Mesenchymal stem cell (in vitro differentiated cells and primary cell): ENCODE data around the gene COQ7. TPM values are rescaled to one million over a fixed set of nuclear protein-coding genes. Genes with fewer than 3 reads are reported as not detected.
A peak's percentile ranks its signal among the peaks of the same experiment; 100 is the strongest.

Source experiments
- DNase-seq: peaks from one replicate; pipeline ENCODE4 v3.0.0-alpha.2; 2013
- H2AFZ ChIP-seq: one replicate; pipeline ENCODE4 v1.6.1; 2013; ENCODE audit warnings: low read depth, mild to moderate bottlenecking, control low read depth, inconsistent platforms, low read length, moderate library complexity
- H2AK5ac ChIP-seq: 2 replicates; pipeline ENCODE4 v1.6.1; 2013; ENCODE audit warnings: low read length, moderate library complexity, mild to moderate bottlenecking, inconsistent platforms; ENCODE audit not compliant: severe bottlenecking
- H2BK120ac ChIP-seq: one replicate; pipeline ENCODE4 v1.6.1; 2013; ENCODE audit warnings: low read depth, mild to moderate bottlenecking, inconsistent platforms, low read length, moderate library complexity
- H2BK12ac ChIP-seq, 2 experiments: one replicate each; pipeline ENCODE4 v1.6.1; 2013; ENCODE audit warnings: inconsistent platforms in 2 of 2, low read length in 2 of 2, mild to moderate bottlenecking in 2 of 2, moderate library complexity in 2 of 2, control low read depth in 1 of 2
- H2BK15ac ChIP-seq: one replicate; pipeline ENCODE4 v1.6.1; 2013; ENCODE audit warnings: mild to moderate bottlenecking, low read depth, inconsistent platforms; ENCODE audit not compliant: poor library complexity, severe bottlenecking
- H2BK5ac ChIP-seq: 2 replicates; pipeline ENCODE4 v1.6.1; 2013; ENCODE audit warnings: low read depth, mild to moderate bottlenecking, low read length, control low read depth, inconsistent platforms; ENCODE audit not compliant: poor library complexity, severe bottlenecking
- H3K14ac ChIP-seq, 2 experiments: one replicate each; pipeline ENCODE4 v1.6.1; 2013; ENCODE audit warnings: inconsistent platforms in 2 of 2, low read length in 2 of 2, control low read depth in 1 of 2, mild to moderate bottlenecking in 1 of 2, moderate library complexity in 1 of 2
- H3K18ac ChIP-seq, 2 experiments: one replicate each; pipeline ENCODE4 v1.6.1; 2013; ENCODE audit warnings: inconsistent platforms in 2 of 2, low read length in 2 of 2, control low read depth in 1 of 2, low read depth in 1 of 2, mild to moderate bottlenecking in 1 of 2
- H3K23ac ChIP-seq, 2 experiments: one replicate each; pipeline ENCODE4 v1.6.1; 2013; ENCODE audit warnings: inconsistent platforms in 2 of 2, low read length in 2 of 2, mild to moderate bottlenecking in 2 of 2, moderate library complexity in 2 of 2, control low read depth in 1 of 2
- H3K27ac ChIP-seq: 2 replicates; pipeline ENCODE4 v1.5.1; 2013; ENCODE audit warnings: mild to moderate bottlenecking, moderate library complexity, low read length, control low read depth, inconsistent platforms; ENCODE audit not compliant: poor library complexity, severe bottlenecking
- H3K27me3 ChIP-seq, 2 experiments: 2 replicates each; pipeline versions ENCODE4 v1.6.1 to v1.7.0; 2013; ENCODE audit warnings: low read length in 2 of 2, mild to moderate bottlenecking in 2 of 2, moderate library complexity in 2 of 2, control low read depth in 1 of 2, inconsistent platforms in 1 of 2; ENCODE audit not compliant: control insufficient read depth in 1 of 2, insufficient read depth in 1 of 2
- H3K36me3 ChIP-seq, 2 experiments: 2 replicates each; pipeline versions ENCODE4 v1.6.1 to v1.7.0; 2013; ENCODE audit warnings: low read length in 2 of 2, control low read depth in 1 of 2, inconsistent platforms in 1 of 2, low read depth in 1 of 2, mild to moderate bottlenecking in 1 of 2; ENCODE audit not compliant: insufficient read depth in 2 of 2, control insufficient read depth in 1 of 2
- H3K4ac ChIP-seq, 2 experiments: one replicate each; pipeline ENCODE4 v1.6.1; 2013; ENCODE audit warnings: inconsistent platforms in 2 of 2, low read length in 2 of 2, mild to moderate bottlenecking in 2 of 2, moderate library complexity in 2 of 2, control low read depth in 1 of 2, low read depth in 1 of 2
- H3K4me1 ChIP-seq: 2 replicates; pipeline ENCODE4 v1.6.1; 2013; ENCODE audit warnings: low read depth, low read length, control low read depth; ENCODE audit not compliant: control insufficient read depth, insufficient read depth
- H3K4me2 ChIP-seq: 2 replicates; pipeline ENCODE4 v1.6.1; 2013; ENCODE audit warnings: low read length, mild to moderate bottlenecking, inconsistent platforms; ENCODE audit not compliant: poor library complexity, severe bottlenecking
- H3K4me3 ChIP-seq, 2 experiments: 2 replicates each; pipeline versions ENCODE4 v1.5.1 to v1.7.0; 2013; ENCODE audit warnings: low read length in 2 of 2, mild to moderate bottlenecking in 2 of 2, control low read depth in 1 of 2, low read depth in 1 of 2; ENCODE audit not compliant: insufficient read depth in 1 of 2
- H3K79me1 ChIP-seq: replicated peaks from 2 replicates; pipeline ENCODE4 v1.6.1; 2013; ENCODE audit warnings: mild to moderate bottlenecking, control low read depth, low read length, inconsistent platforms; ENCODE audit not compliant: poor library complexity, severe bottlenecking
- H3K9ac ChIP-seq: 2 replicates; pipeline ENCODE4 v1.7.0; 2013; ENCODE audit warnings: mild to moderate bottlenecking, low read length, moderate library complexity
- H3K9me3 ChIP-seq: 2 replicates; pipeline ENCODE4 v1.7.0; 2013; ENCODE audit warnings: mild to moderate bottlenecking, low read length; ENCODE audit not compliant: control insufficient read depth
- H4K8ac ChIP-seq: one replicate; pipeline ENCODE4 v1.6.1; 2013; ENCODE audit warnings: inconsistent platforms, mild to moderate bottlenecking, low read length, moderate library complexity
- H4K91ac ChIP-seq: one replicate; pipeline ENCODE4 v1.6.1; 2013; ENCODE audit warnings: mild to moderate bottlenecking, low read length, inconsistent platforms
- WGBS: methylation state at CpG from one replicate; pipeline ENCODE4 v1.1.7; 2013; ENCODE audit warnings: mixed read lengths; 5-methylcytosine and 5-hydroxymethylcytosine counted together
- polyA plus RNA-seq, 2 experiments: library from polyadenylated mRNA; stranded (reverse); fragments of 200-250 nt; gene quantifications; one replicate each; pipeline ENCODE4 v1.2.3, GENCODE V29; 2013

Gene COQ7
- 8.4 TPM for polyA plus RNA-seq (2013, experiment 1 of 2)
- polyA plus RNA-seq (2013, experiment 2 of 2) = 8.5 TPM

DNA sequence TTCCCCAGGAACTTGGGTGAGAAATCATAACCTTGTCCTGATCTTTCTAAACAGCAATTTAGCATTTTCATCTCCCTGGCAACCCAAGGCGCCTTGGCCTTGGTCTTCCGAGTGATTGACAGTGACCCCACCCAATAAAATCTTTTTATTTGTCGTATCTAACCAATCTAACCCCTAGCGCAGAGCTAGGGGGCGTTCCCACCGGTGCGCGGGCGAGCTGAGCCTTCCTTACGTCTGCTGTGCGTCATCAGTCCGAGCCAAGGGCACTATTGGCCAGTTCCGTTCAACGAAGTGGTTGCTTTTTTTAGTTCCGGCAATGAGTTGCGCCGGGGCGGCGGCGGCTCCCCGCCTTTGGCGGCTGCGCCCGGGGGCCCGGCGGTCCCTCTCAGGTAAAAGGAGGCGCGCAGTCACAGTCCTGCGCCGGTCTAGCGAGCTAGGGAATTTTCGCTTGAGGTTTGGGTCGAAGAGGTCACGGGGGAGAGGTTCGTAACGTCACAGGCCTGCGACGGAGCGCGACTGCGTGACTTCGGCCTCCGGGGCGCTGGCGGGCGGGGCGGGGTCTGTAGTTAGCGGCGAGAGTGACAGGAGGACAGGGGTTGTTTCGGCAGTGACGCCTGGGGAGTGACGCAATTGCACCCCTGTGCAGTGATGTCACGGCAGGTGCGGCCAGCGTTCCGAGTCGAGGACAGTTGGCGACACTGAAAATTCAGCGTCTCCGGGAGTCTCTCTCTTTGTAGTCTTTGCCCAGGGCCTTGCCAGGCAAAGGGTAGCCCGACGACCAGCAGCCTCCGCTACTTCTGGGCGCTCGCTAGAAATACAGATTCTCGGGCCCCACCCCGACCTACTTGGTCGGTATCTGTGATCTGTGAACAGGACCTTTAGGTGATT, at the start of gene COQ7:
COQ7 (plus strand) TSS at position 266 of the 888 bp plus-strand sequence; CDS start at position 317, 51 bp downstream.
- under 1% methylated on average over 68 of the region's 68 CpGs for WGBS

DNA sequence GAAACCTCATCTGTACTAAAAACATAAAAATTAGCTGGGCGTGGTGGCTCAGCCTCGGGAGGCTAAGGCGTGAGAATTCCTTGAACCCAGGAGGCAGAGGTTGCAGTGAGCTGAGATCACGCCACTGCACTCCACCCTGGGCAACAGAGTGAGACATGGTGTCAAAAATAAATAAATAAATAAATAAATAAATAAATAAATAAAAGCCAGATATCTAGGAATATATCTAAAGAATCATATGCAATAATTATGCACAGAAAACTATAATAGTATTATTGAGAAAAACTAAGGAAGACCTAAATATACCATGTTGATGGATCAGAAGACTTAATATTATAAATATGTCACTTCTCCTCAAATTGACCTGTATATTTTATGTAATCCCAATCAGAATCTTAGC, 46.7 kb upstream of the COQ7 start:
- Histone ChIP-seq H3K4me3 (no peak overlapping the region), H3K9me3 (peaks cover 8% of the 10 kb centered on the region), H3K18ac (no peak overlapping the region), H3K9ac (no peak overlapping the region), H3K4me1 (no peaks in the 10 kb centered on the region), H2AK5ac (no peak overlapping the region), H3K27me3 (no peaks in the 10 kb centered on the region), H3K4me2 (no peak overlapping the region), H3K14ac (no peak overlapping the region), H2BK12ac (no peak overlapping the region), H3K27ac (no peak overlapping the region), H4K8ac (no peak overlapping the region), H3K79me1 (no peaks in the 10 kb centered on the region), H3K23ac (no peak overlapping the region), H2BK5ac (no peak overlapping the region), H4K91ac (no peak overlapping the region), H2AFZ (no peak overlapping the region), H2BK120ac (no peak overlapping the region), H3K36me3 (peaks cover 0 to 25% of the 10 kb centered on the region in 2 experiments), H3K4ac (no peak overlapping the region), H2BK15ac (no peak overlapping the region)
- 100% methylated on average over 2 of the region's 4 CpGs for WGBS
- DNase-seq = no peak

More for the DNA sequence above, at the start of gene COQ7:
- no peaks in the 10 kb centered on the region for H3K27me3 ChIP-seq
- peak within 1 kb of the TSS; percentile 100 for H2BK15ac ChIP-seq
- H2AK5ac ChIP-seq = no peak within 1 kb of the TSS
- peak within 1 kb of the TSS; percentile 89 to 96 for H3K4me3 ChIP-seq
- peaks cover 3 to 10% of the 10 kb centered on the region in 2 experiments for H3K36me3 ChIP-seq
- no peaks in the 10 kb centered on the region for H3K9me3 ChIP-seq
- H2BK5ac ChIP-seq = peak within 1 kb of the TSS; percentile 99
- H3K23ac ChIP-seq = no peak within 1 kb of the TSS
- H3K14ac ChIP-seq = peak within 1 kb of the TSS in 1 of 2 experiments; percentile 69
- H2BK12ac ChIP-seq = no peak within 1 kb of the TSS
- peak within 1 kb of the TSS; percentile 93 to 99 for H3K4ac ChIP-seq
- peak; percentile 100 for DNase-seq
- H3K79me1 ChIP-seq = peaks cover 6% of the 10 kb centered on the region
- H3K18ac ChIP-seq = peak within 1 kb of the TSS; percentile 92 to 100
- peak within 1 kb of the TSS; percentile 89 for H4K91ac ChIP-seq
- peak within 1 kb of the TSS; percentile 81 for H4K8ac ChIP-seq
- H3K9ac ChIP-seq = peak within 1 kb of the TSS; percentile 99
- H3K27ac ChIP-seq = peak within 1 kb of the TSS; percentile 88
- H3K4me1 ChIP-seq = peaks cover 4% of the 10 kb centered on the region
- H2BK120ac ChIP-seq = peak within 1 kb of the TSS; percentile 100
- H3K4me2 ChIP-seq = peak within 1 kb of the TSS; percentile 88
- peak within 1 kb of the TSS; percentile 94 for H2AFZ ChIP-seq

DNA sequence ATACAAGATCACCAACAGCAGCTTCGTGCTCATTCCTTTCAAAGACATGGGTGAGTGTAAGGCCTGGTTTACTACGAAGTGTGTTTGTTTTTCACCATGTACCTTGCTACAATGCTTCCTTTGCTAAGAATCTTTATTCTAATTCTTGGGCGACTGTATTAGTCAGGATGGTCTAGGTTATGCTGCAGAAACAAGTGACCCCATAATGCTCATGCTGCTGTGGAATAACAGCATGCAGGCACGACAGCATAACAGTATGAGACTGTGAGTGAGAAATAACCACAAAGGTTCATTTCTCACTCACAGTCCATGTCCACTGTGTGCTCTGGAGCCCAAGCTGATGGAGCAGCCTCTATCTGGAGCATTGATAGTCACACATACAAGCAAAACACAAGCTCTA, 45.7 kb upstream of the COQ7 start:
- Histone ChIP-seq H3K9me3 (peaks cover 8% of the 10 kb centered on the region), H2BK15ac (no peak overlapping the region), H4K91ac (no peak overlapping the region), H2AFZ (no peak overlapping the region), H3K27ac (no peak overlapping the region), H3K79me1 (no peaks in the 10 kb centered on the region), H3K9ac (no peak overlapping the region), H3K18ac (no peak overlapping the region), H2AK5ac (no peak overlapping the region), H3K4me1 (no peaks in the 10 kb centered on the region), H3K4ac (no peak overlapping the region), H3K27me3 (no peaks in the 10 kb centered on the region), H2BK120ac (no peak overlapping the region), H4K8ac (no peak overlapping the region), H3K4me2 (no peak overlapping the region), H3K36me3 (peaks cover 0 to 21% of the 10 kb centered on the region in 2 experiments), H3K4me3 (no peak overlapping the region), H2BK5ac (no peak overlapping the region), H3K14ac (no peak overlapping the region), H3K23ac (no peak overlapping the region), H2BK12ac (no peak overlapping the region)
- no peak for DNase-seq
- 89% methylated on average over 4 of the region's 4 CpGs for WGBS

DNA sequence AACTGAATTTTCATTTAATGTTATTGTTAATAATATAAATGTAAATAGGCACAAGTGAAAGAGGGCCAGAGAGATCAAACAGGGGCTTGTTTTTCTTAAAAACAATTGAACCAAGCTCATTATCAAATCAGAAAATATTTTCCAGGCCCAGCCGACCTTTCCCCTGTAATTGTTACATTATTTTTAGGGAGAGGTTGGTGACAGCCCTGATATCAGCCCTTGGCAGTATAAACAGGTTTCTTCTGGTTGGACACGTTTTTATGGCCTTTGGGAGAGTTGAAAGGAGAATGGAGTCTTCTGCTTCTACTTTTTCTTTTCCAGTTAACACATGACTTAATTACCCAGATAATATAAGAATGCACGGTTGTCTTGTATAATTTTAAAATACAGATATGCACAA, 40.0 kb upstream of the COQ7 start:
- WGBS = no CpG with 5 or more reads among the region's 3 CpGs
- Histone ChIP-seq H3K14ac (no peak overlapping the region), H4K91ac (no peak overlapping the region), H3K9ac (no peak overlapping the region), H2BK5ac (no peak overlapping the region), H3K27ac (no peak overlapping the region), H3K4me2 (no peak overlapping the region), H2AK5ac (no peak overlapping the region), H3K23ac (no peak overlapping the region), H2AFZ (no peak overlapping the region), H3K27me3 (no peaks in the 10 kb centered on the region), H3K79me1 (no peaks in the 10 kb centered on the region), H2BK12ac (no peak overlapping the region), H2BK15ac (no peak overlapping the region), H4K8ac (no peak overlapping the region), H3K36me3 (peaks cover 0 to 10% of the 10 kb centered on the region in 2 experiments), H3K9me3 (no peaks in the 10 kb centered on the region), H3K18ac (no peak overlapping the region), H3K4me3 (no peak overlapping the region), H3K4ac (no peak overlapping the region), H2BK120ac (no peak overlapping the region), H3K4me1 (no peaks in the 10 kb centered on the region)
- no peak for DNase-seq
